HepG2 (cell line): ENCODE results near the gene PKP3. TPM values are rescaled to one million over a fixed set of nuclear protein-coding genes. Genes with fewer than 3 reads are reported as not detected.

Experiments
- ARHGAP35 ChIP-seq: sonication (generic); formaldehyde crosslinking; IDR thresholded peaks from 2 replicates; pipeline ENCODE4 v1.9.0; 2022; ENCODE audit warnings: mild to moderate bottlenecking, inconsistent platforms, moderate library complexity, missing genetic modification reagents, borderline replicate concordance
- FOXJ3 ChIP-seq: sonication (generic); formaldehyde crosslinking; IDR thresholded peaks from 2 replicates; pipeline ENCODE4 v1.4.0; 2020; ENCODE audit warnings: missing genetic modification reagents, mild to moderate bottlenecking, borderline replicate concordance
- FOXK2 ChIP-seq: fragments of 450-650 bp; IDR thresholded peaks from 2 replicates; pipeline ENCODE4 v1.6.1; 2016
- GABPB1 ChIP-seq: IDR thresholded peaks from 2 replicates; pipeline ENCODE4 v1.6.1; 2016; ENCODE audit warnings: mild to moderate bottlenecking, missing genetic modification reagents, moderate library complexity, missing compliant biosample characterization
- GATA4 ChIP-seq: sonication (generic); IDR thresholded peaks from 2 replicates; pipeline ENCODE4 v1.6.1; 2016; ENCODE audit warnings: antibody characterized with exemption, low read depth, borderline replicate concordance
- GATAD1 ChIP-seq: IDR thresholded peaks from 2 replicates; pipeline ENCODE4 v1.6.1; 2016; ENCODE audit warnings: missing genetic modification reagents, missing compliant biosample characterization
- MIER3 ChIP-seq: IDR thresholded peaks from 2 replicates; pipeline ENCODE4 v1.6.1; 2016; ENCODE audit warnings: missing compliant biosample characterization, borderline replicate concordance
- NONO ChIP-seq, 2 experiments: fragments of 450-650 bp in 1 of 2; sonication (generic) in 1 of 2; formaldehyde crosslinking in 1 of 2; IDR thresholded peaks in 1 of 2; conservative IDR thresholded peaks in 1 of 2; 2 replicates each; pipeline versions ENCODE4 v1.6.1 to v1.8.0; 2017 to 2022; ENCODE audit warnings: mild to moderate bottlenecking in 1 of 2, missing genetic modification reagents in 1 of 2, moderate library complexity in 1 of 2
- POLR2AphosphoS5 ChIP-seq: IDR thresholded peaks from 2 replicates; pipeline ENCODE4 v1.6.1; 2012; ENCODE audit warnings: low read depth, low read length
- TARDBP ChIP-seq: sonication (generic); formaldehyde crosslinking; IDR thresholded peaks from 2 replicates; pipeline ENCODE4 v1.8.0; 2022; ENCODE audit warnings: mild to moderate bottlenecking, missing genetic modification reagents
- TBX2 ChIP-seq: sonication (generic); formaldehyde crosslinking; IDR thresholded peaks from 2 replicates; pipeline ENCODE4 v1.5.0; 2020; ENCODE audit warnings: missing genetic modification reagents, mild to moderate bottlenecking, borderline replicate concordance
- ZBTB38 ChIP-seq: sonication (generic); formaldehyde crosslinking; IDR thresholded peaks from 2 replicates; pipeline ENCODE4 v1.5.1; 2020; ENCODE audit warnings: mild to moderate bottlenecking, missing genetic modification reagents
- ZGPAT ChIP-seq: IDR thresholded peaks from 2 replicates; pipeline ENCODE4 v1.6.1; 2016; ENCODE audit warnings: mild to moderate bottlenecking
- ZNF234 ChIP-seq: sonication (generic); formaldehyde crosslinking; conservative IDR thresholded peaks from 2 replicates; pipeline ENCODE4 v1.5.1; 2020; ENCODE audit warnings: mild to moderate bottlenecking, missing genetic modification reagents
- ZNF615 ChIP-seq: sonication (generic); formaldehyde crosslinking; IDR thresholded peaks from 2 replicates; pipeline ENCODE4 v1.5.0; 2020; ENCODE audit warnings: mild to moderate bottlenecking, missing genetic modification reagents, borderline replicate concordance
- ZNF619 ChIP-seq: sonication (generic); formaldehyde crosslinking; IDR thresholded peaks from 2 replicates; pipeline ENCODE4 v1.4.0; 2020; ENCODE audit warnings: mild to moderate bottlenecking, missing genetic modification reagents
- ZNF740 ChIP-seq: sonication (generic); formaldehyde crosslinking; IDR thresholded peaks from 2 replicates; pipeline ENCODE4 v1.4.0; 2020; ENCODE audit warnings: missing genetic modification reagents
- polyA plus RNA-seq, 8 experiments: library from polyadenylated mRNA; depleted of rRNA in 3 of 8; stranded (reverse) in 7 of 8; unstranded in 1 of 8; fragments of >200 nt; fragmentation: Illumina TruSeq in 4 of 8; extraction: Trizol in 4 of 8; gene quantifications; 2 replicates each; pipeline versions ENCODE4 v1.2.1 to v1.2.3, GENCODE V29; 2011 to 2016; ENCODE audit warnings: low read depth in 4 of 8, missing spikeins in 1 of 8, mixed read lengths in 1 of 8; ENCODE audit not compliant: insufficient read depth in 1 of 8
- total RNA-seq, 5 experiments: library from RNA; depleted of rRNA; stranded (reverse); fragments of >200 nt; fragmentation: Illumina TruSeq; extraction: Trizol; gene quantifications; 2 replicates each; pipeline ENCODE4 v1.2.3, GENCODE V29; 2016; ENCODE audit warnings: low read depth in 1 of 5
- TF ChIP-seq, protein P1 (sequence below): sonication (generic); formaldehyde crosslinking; IDR thresholded peaks from 2 replicates; pipeline ENCODE4 v1.8.1; 2023; ENCODE audit warnings: mild to moderate bottlenecking, missing genetic modification reagents, borderline replicate concordance
- TF ChIP-seq, protein P2 (sequence below), 2 experiments: sonication (generic) in 1 of 2; formaldehyde crosslinking in 1 of 2; IDR thresholded peaks; 2 replicates each; pipeline versions ENCODE4 v1.6.1 to v1.9.0; 2014 to 2022; ENCODE audit warnings: antibody characterized with exemption in 1 of 2, borderline replicate concordance in 1 of 2, inconsistent platforms in 1 of 2, low read depth in 1 of 2, missing genetic modification reagents in 1 of 2
- TF ChIP-seq, protein P3 (sequence below): sonication (generic); formaldehyde crosslinking; IDR thresholded peaks from 2 replicates; pipeline ENCODE4 v1.4.0; 2020; ENCODE audit warnings: missing genetic modification reagents

Gene PKP3
- total and polyA plus RNA-seq, 2 of the 13 experiments (the other 11 are each of a cell fraction or from before 2014, with no cell fraction given) = 18.0 to 28.7 TPM

GRCh38 chr11:396948-397548 lies 3.0 kb downstream of the PKP3 start (continued):
- TF ChIP-seq ZNF615 (no peak), FOXK2 (no peak), ZBTB38 (CRISPR knock-in tag) (peak; percentile 75), GABPB1 (CRISPR knock-in tag) (peak; percentile 72), FOXJ3 (CRISPR knock-in tag) (no peak), GATA4 (no peak), ZNF619 (CRISPR knock-in tag) (no peak), NONO (IDR thresholded peaks at IDR 0.05) (no peak), NONO (CRISPR knock-in tag; conservative IDR thresholded peaks at IDR 0.05) (peak; percentile 74; the same call in 1 of the 2 replicates), TARDBP (CRISPR knock-in tag) (peak; percentile 68), ZNF740 (CRISPR knock-in tag) (no peak), ARHGAP35 (peak; percentile 67; the same call in 1 of the 2 replicates), GATAD1 (CRISPR knock-in tag) (peak; percentile 51; the same call in 1 of the 2 replicates), MIER3 (CRISPR knock-in tag) (0 out of 2 replicates have a peak, but pooled peaks have one; percentile 42), ZGPAT (CRISPR knock-in tag) (peak; percentile 84), POLR2AphosphoS5 (no peak), ZNF234 (no peak), TBX2 (CRISPR knock-in tag) (no peak)
- TF ChIP-seq, protein P1, sequence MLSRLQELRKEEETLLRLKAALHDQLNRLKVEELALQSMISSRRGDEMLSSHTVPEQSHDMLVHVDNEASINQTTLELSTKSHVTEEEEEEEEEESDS (CRISPR knock-in tag) = no peak
- TF ChIP-seq, protein P2, sequence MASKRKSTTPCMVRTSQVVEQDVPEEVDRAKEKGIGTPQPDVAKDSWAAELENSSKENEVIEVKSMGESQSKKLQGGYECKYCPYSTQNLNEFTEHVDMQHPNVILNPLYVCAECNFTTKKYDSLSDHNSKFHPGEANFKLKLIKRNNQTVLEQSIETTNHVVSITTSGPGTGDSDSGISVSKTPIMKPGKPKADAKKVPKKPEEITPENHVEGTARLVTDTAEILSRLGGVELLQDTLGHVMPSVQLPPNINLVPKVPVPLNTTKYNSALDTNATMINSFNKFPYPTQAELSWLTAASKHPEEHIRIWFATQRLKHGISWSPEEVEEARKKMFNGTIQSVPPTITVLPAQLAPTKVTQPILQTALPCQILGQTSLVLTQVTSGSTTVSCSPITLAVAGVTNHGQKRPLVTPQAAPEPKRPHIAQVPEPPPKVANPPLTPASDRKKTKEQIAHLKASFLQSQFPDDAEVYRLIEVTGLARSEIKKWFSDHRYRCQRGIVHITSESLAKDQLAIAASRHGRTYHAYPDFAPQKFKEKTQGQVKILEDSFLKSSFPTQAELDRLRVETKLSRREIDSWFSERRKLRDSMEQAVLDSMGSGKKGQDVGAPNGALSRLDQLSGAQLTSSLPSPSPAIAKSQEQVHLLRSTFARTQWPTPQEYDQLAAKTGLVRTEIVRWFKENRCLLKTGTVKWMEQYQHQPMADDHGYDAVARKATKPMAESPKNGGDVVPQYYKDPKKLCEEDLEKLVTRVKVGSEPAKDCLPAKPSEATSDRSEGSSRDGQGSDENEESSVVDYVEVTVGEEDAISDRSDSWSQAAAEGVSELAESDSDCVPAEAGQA (IDR thresholded peaks at IDR 0.05; ENCODE audit: low read depth) = peak; percentile 44; the same call in 1 of the 2 replicates
- TF ChIP-seq, protein P2 (CRISPR knock-in tag; IDR thresholded peaks at IDR 0.05; ENCODE audit: borderline replicate concordance) = no peak
- TF ChIP-seq, protein P3, sequence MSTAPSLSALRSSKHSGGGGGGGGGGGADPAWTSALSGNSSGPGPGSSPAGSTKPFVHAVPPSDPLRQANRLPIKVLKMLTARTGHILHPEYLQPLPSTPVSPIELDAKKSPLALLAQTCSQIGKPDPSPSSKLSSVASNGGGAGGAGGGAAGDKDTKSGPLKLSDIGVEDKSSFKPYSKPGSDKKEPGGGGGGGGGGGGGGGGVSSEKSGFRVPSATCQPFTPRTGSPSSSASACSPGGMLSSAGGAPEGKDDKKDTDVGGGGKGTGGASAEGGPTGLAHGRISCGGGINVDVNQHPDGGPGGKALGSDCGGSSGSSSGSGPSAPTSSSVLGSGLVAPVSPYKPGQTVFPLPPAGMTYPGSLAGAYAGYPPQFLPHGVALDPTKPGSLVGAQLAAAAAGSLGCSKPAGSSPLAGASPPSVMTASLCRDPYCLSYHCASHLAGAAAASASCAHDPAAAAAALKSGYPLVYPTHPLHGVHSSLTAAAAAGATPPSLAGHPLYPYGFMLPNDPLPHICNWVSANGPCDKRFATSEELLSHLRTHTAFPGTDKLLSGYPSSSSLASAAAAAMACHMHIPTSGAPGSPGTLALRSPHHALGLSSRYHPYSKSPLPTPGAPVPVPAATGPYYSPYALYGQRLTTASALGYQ (CRISPR knock-in tag) = 0 out of 2 replicates have a peak, but pooled peaks have one; percentile 19
